ENCODE results near the gene RPL27. TPM values are rescaled to one million over a fixed set of nuclear protein-coding genes. Genes with fewer than 3 reads are reported as not detected.

Gene RPL27
- polyA plus RNA-seq, 1 donor (not counting 4 experiments of a cell fraction or from before 2014, with no cell fraction given), result 7,614 TPM

GRCh38 chr17:43044024-43044423, 45.8 kb downstream of the RPL27 start:
- Histone ChIP-seq H3K9me1 (ENCODE audit: control insufficient read depth, extremely low read depth, insufficient read depth, low read length) (no peaks in the 10 kb centered on the region), H3K9ac (ENCODE audit: control insufficient read depth, extremely low read depth, insufficient read depth, low read length) (no peak overlapping the region)
- no peak for TF ChIP-seq EZH2 (IDR thresholded peaks at IDR 0.05; ENCODE audit: low read length)
- TF ChIP-seq CTCF (optimal IDR thresholded peaks at IDR 0.05 in 1 of 3, IDR thresholded peaks at IDR 0.05 in 1 of 3, conservative IDR thresholded peaks at IDR 0.05 in 1 of 3; ENCODE audit: extremely low read depth in 1 of 3, insufficient read depth in 2 of 3, low read length in 3 of 3), result no peak

GRCh38 chr17:43051969-43052368, 53.8 kb downstream of the RPL27 start:
- Histone ChIP-seq H3K9me3 (ENCODE audit: control insufficient read depth, low read depth, low read length) (no peaks in the 10 kb centered on the region), H3K4me3 (ENCODE audit: control insufficient read depth in 2 of 3, extremely low read depth in 1 of 3, insufficient read depth in 2 of 3, low read depth in 1 of 3, low read length in 3 of 3) (no peak overlapping the region), H3K27me3 (ENCODE audit: control insufficient read depth, extremely low read depth, insufficient read depth, low read length) (no peaks in the 10 kb centered on the region), H3K9me1 (ENCODE audit: control insufficient read depth, extremely low read depth, insufficient read depth, low read length) (no peaks in the 10 kb centered on the region), H3K4me1 (ENCODE audit: control insufficient read depth, extremely low read depth, insufficient read depth, low read length) (no peaks in the 10 kb centered on the region), H3K79me2 (ENCODE audit: control insufficient read depth, insufficient read depth, low read length) (no peaks in the 10 kb centered on the region), H3K4me2 (ENCODE audit: control insufficient read depth, extremely low read depth, insufficient read depth, low read depth, low read length) (no peak overlapping the region), H3K9ac (ENCODE audit: control insufficient read depth, extremely low read depth, insufficient read depth, low read length) (no peak overlapping the region), H2AFZ (ENCODE audit: control insufficient read depth, low read length) (no peak overlapping the region), H3K36me3 (ENCODE audit: control insufficient read depth in 2 of 2, extremely low read depth in 1 of 2, insufficient read depth in 2 of 2, low read length in 2 of 2) (peaks cover 4 to 10% of the 10 kb centered on the region in 2 experiments), H4K20me1 (ENCODE audit: control insufficient read depth, extremely low read depth, insufficient read depth, low read length) (no peaks in the 10 kb centered on the region), H3K27ac (ENCODE audit: control insufficient read depth, insufficient read depth, low read length) (no peak overlapping the region)
- DNase-seq (ENCODE audit: low read depth, low spot score), result no peak
- TF ChIP-seq EZH2 (IDR thresholded peaks at IDR 0.05; ENCODE audit: low read length) (no peak), CTCF (optimal IDR thresholded peaks at IDR 0.05 in 1 of 3, IDR thresholded peaks at IDR 0.05 in 1 of 3, conservative IDR thresholded peaks at IDR 0.05 in 1 of 3; ENCODE audit: extremely low read depth in 1 of 3, insufficient read depth in 2 of 3, low read length in 3 of 3) (no peak)
- dilution Hi-C loops (cut with MboI; ENCODE audit: extremely low pct_ligation_motif_present, low sequenced_read_pairs), result no loop called here
- FAIRE-seq, result no peak

More at GRCh38 chr17:43044024-43044423, 45.8 kb downstream of the RPL27 start:
- no peak overlapping the region for H3K27ac ChIP-seq (ENCODE audit: control insufficient read depth, insufficient read depth, low read length)
- FAIRE-seq, result no peak
- dilution Hi-C loops (cut with MboI; ENCODE audit: extremely low pct_ligation_motif_present, low sequenced_read_pairs), result no loop called here
- no peaks in the 10 kb centered on the region for H4K20me1 ChIP-seq (ENCODE audit: control insufficient read depth, extremely low read depth, insufficient read depth, low read length)
- no peak overlapping the region for H3K4me3 ChIP-seq (ENCODE audit: control insufficient read depth in 2 of 3, extremely low read depth in 1 of 3, insufficient read depth in 2 of 3, low read depth in 1 of 3, low read length in 3 of 3)
- H3K36me3 ChIP-seq (ENCODE audit: control insufficient read depth in 2 of 2, extremely low read depth in 1 of 2, insufficient read depth in 2 of 2, low read length in 2 of 2), result peaks cover 3 to 11% of the 10 kb centered on the region in 2 experiments
- DNase-seq (ENCODE audit: low read depth, low spot score), result no peak
- H3K79me2 ChIP-seq (ENCODE audit: control insufficient read depth, insufficient read depth, low read length), result no peaks in the 10 kb centered on the region
- no peaks in the 10 kb centered on the region for H3K9me3 ChIP-seq (ENCODE audit: control insufficient read depth, low read depth, low read length)
- no peak overlapping the region for H3K4me2 ChIP-seq (ENCODE audit: control insufficient read depth, extremely low read depth, insufficient read depth, low read depth, low read length)
- H2AFZ ChIP-seq (ENCODE audit: control insufficient read depth, low read length), result no peak overlapping the region
- H3K4me1 ChIP-seq (ENCODE audit: control insufficient read depth, extremely low read depth, insufficient read depth, low read length), result no peaks in the 10 kb centered on the region
- H3K27me3 ChIP-seq (ENCODE audit: control insufficient read depth, extremely low read depth, insufficient read depth, low read length), result no peaks in the 10 kb centered on the region

Small RNA genes within 50 kb of the gene (small RNA-seq; reads per million reads assigned to genes)
- 0.07 to 0.33 (median 0.25) reads per million in 3 experiments for gene AARSD1 (ENCODE audit: insufficient read length in 3 of 3, low read depth in 3 of 3, low replicate concordance in 1 of 3)

Other genes with a start within 250 kb of the RPL27 start
- 0.19 TPM in 1 of 3 replicates, not detected in the others for gene RAMP2, start 237.2 kb upstream of the RPL27 start, polyA plus RNA-seq
- gene VPS25, start 225.0 kb upstream of the RPL27 start, polyA plus RNA-seq, result 122 to 141 TPM (median 133 TPM) in 3 replicates
- gene WNK4, start 217.8 kb upstream of the RPL27 start, polyA plus RNA-seq, result 0.03 to 0.10 TPM (median 0.04 TPM) in 3 replicates
- 83.6 to 97.8 TPM (median 92.4 TPM) in 3 replicates for gene COA3, start 199.7 kb upstream of the RPL27 start, polyA plus RNA-seq
- not detected in 3 replicates for gene CNTD1, start 199.6 kb upstream of the RPL27 start, polyA plus RNA-seq
- gene BECN1, start 174.1 kb upstream of the RPL27 start, polyA plus RNA-seq, result 71.6 to 94.2 TPM (median 89.8 TPM) in 3 replicates
- gene PSME3, start 165.0 kb upstream of the RPL27 start, polyA plus RNA-seq, result 108 to 257 TPM (median 190 TPM) in 3 replicates
- 0.73 to 1.5 TPM (median 0.94 TPM) in 3 replicates for gene AOC2, start 153.8 kb upstream of the RPL27 start, polyA plus RNA-seq
- gene AOC3, start 147.2 kb upstream of the RPL27 start, polyA plus RNA-seq, result 0.18 to 0.30 TPM (median 0.22 TPM) in 3 replicates
- gene G6PC1, start 97.6 kb upstream of the RPL27 start, polyA plus RNA-seq, result not detected in 3 replicates
- gene AARSD1, start 34.0 kb upstream of the RPL27 start, polyA plus RNA-seq, result 38.5 to 49.3 TPM (median 45.0 TPM) in 3 replicates
- gene PTGES3L, start 18.3 kb upstream of the RPL27 start, polyA plus RNA-seq, result 0.19 to 0.44 TPM (median 0.37 TPM) in 3 replicates
- 10.8 to 12.8 TPM (median 11.1 TPM) in 3 replicates for gene RUNDC1, start 17.9 kb upstream of the RPL27 start, polyA plus RNA-seq
- gene IFI35, start 8.4 kb downstream of the RPL27 start, polyA plus RNA-seq, result 22.0 to 34.8 TPM (median 27.6 TPM) in 3 replicates
- gene VAT1, start 24.0 kb downstream of the RPL27 start, polyA plus RNA-seq, result 151 to 186 TPM (median 183 TPM) in 3 replicates
- gene RND2, start 26.8 kb downstream of the RPL27 start, polyA plus RNA-seq, result 0.12 to 0.20 TPM (median 0.15 TPM) in 3 replicates
- 11.1 to 17.2 TPM (median 15.8 TPM) in 3 replicates for gene BRCA1, start 126.9 kb downstream of the RPL27 start, polyA plus RNA-seq
- gene NBR1, start 172.8 kb downstream of the RPL27 start, polyA plus RNA-seq, result 65.7 to 70.8 TPM (median 67.7 TPM) in 3 replicates
- gene TMEM106A, start 213.5 kb downstream of the RPL27 start, polyA plus RNA-seq, result 0.93 to 1.9 TPM (median 1.1 TPM) in 3 replicates
- gene CCDC200, start 230.2 kb downstream of the RPL27 start, polyA plus RNA-seq, result not detected in 3 replicates
- not detected in 3 replicates for gene RNU2-1, start 235.6 kb downstream of the RPL27 start, polyA plus RNA-seq